Measurements from ENCODE around the gene CCDC137.

DNA sequence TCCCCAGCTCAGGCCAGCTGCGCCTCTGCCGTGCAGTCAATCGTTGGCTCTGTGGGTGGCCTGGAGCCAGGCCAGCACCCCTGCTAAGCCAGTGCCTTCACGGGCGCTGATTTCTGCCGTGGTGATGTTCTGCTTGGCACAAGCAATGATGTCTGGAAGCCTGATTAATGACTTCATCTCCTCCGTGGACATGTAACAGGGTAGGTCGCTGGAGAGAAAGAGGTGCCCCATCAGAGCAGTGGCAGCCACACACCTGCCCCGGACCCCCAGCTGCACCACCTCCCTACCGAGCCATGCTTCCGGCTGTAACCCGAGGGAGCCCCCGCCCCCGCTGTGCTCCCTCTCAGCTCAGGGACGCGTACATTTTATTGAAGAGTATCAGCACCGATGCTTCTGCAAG lies 15.1 kb downstream of the CCDC137 start:
- TF ChIP-seq, protein P1, sequence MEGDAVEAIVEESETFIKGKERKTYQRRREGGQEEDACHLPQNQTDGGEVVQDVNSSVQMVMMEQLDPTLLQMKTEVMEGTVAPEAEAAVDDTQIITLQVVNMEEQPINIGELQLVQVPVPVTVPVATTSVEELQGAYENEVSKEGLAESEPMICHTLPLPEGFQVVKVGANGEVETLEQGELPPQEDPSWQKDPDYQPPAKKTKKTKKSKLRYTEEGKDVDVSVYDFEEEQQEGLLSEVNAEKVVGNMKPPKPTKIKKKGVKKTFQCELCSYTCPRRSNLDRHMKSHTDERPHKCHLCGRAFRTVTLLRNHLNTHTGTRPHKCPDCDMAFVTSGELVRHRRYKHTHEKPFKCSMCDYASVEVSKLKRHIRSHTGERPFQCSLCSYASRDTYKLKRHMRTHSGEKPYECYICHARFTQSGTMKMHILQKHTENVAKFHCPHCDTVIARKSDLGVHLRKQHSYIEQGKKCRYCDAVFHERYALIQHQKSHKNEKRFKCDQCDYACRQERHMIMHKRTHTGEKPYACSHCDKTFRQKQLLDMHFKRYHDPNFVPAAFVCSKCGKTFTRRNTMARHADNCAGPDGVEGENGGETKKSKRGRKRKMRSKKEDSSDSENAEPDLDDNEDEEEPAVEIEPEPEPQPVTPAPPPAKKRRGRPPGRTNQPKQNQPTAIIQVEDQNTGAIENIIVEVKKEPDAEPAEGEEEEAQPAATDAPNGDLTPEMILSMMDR (tag by site-specific recombination; IDR thresholded peaks at IDR 0.05) = no peak
- TF ChIP-seq YY1 (tag by site-specific recombination; IDR thresholded peaks at IDR 0.05) (no peak), FEZF1 (tag by site-specific recombination; IDR thresholded peaks at IDR 0.05) (no peak), ZNF23 (tag by site-specific recombination; IDR thresholded peaks at IDR 0.05; ENCODE audit: borderline replicate concordance) (no peak)

Data from HEK293 (cell line).